ENCODE results near the gene TTC28.
"Not testable (repeated sequence)": the region's sequence is repeated elsewhere in the genome, so short reads cannot be mapped to it uniquely, and the experiment has no call there.

- TF ChIP-seq CTCF, POLR2A (IDR thresholded peaks at IDR 0.05): not testable (repeated sequence)
Measured at GRCh38 chr22:28663569-28663942, 16.1 kb downstream of the TTC28 start.

Measured in thyroid gland (tissue), 4 donors.